ENCODE measurements around the gene CDKN2B-AS1. TPM values are rescaled to one million over a fixed set of nuclear protein-coding genes. Genes with fewer than 3 reads are reported as not detected.

CDKN2B-AS1 gene
- total RNA-seq, 1 donor from 2014 or later: 0.53 TPM

GRCh38 chr9:22073349-22073748 lies 78.8 kb downstream of the CDKN2B-AS1 start:
- Histone ChIP-seq H3K4me3 (ENCODE audit: low read depth, low read length) (no peak overlapping the region), H3K36me3 (ENCODE audit: control insufficient read depth, insufficient read depth, low read length) (no peaks in the 10 kb centered on the region), H3K27me3 (ENCODE audit: control insufficient read depth, insufficient read depth, low read length) (no peaks in the 10 kb centered on the region)
- no peak for TF ChIP-seq CTCF (IDR thresholded peaks at IDR 0.05; ENCODE audit: insufficient read depth, low read length, severe bottlenecking)
- DNase-seq (ENCODE audit: low read depth): no peak
- FAIRE-seq: no peak

- Histone ChIP-seq H3K36me3 (ENCODE audit: control insufficient read depth, insufficient read depth, low read length) (no peaks in the 10 kb centered on the region), H3K27me3 (ENCODE audit: control insufficient read depth, insufficient read depth, low read length) (no peaks in the 10 kb centered on the region), H3K4me3 (ENCODE audit: low read depth, low read length) (no peak overlapping the region)
- DNase-seq (ENCODE audit: low read depth): no peak
- FAIRE-seq: no peak
- TF ChIP-seq CTCF (IDR thresholded peaks at IDR 0.05; ENCODE audit: insufficient read depth, low read length, severe bottlenecking): no peak
Measured at GRCh38 chr9:22078081-22078480, 83.5 kb downstream of the CDKN2B-AS1 start.

GRCh38 chr9:22079873-22080341 lies 85.3 kb downstream of the CDKN2B-AS1 start:
- TF ChIP-seq CTCF (IDR thresholded peaks at IDR 0.05; ENCODE audit: insufficient read depth, low read length, severe bottlenecking): no peak
- H3K36me3 ChIP-seq (ENCODE audit: control insufficient read depth, insufficient read depth, low read length): no peaks in the 10 kb centered on the region
- H3K4me3 ChIP-seq (ENCODE audit: low read depth, low read length): no peak overlapping the region
- FAIRE-seq: no peak
- no peaks in the 10 kb centered on the region for H3K27me3 ChIP-seq (ENCODE audit: control insufficient read depth, insufficient read depth, low read length)
- peak; percentile 80 for DNase-seq (ENCODE audit: low read depth)

- Histone ChIP-seq H3K27me3 (ENCODE audit: control insufficient read depth, insufficient read depth, low read length) (no peaks in the 10 kb centered on the region), H3K36me3 (ENCODE audit: control insufficient read depth, insufficient read depth, low read length) (no peaks in the 10 kb centered on the region), H3K4me3 (ENCODE audit: low read depth, low read length) (no peak overlapping the region)
- peak; percentile 60 for FAIRE-seq
- no peak for TF ChIP-seq CTCF (IDR thresholded peaks at IDR 0.05; ENCODE audit: insufficient read depth, low read length, severe bottlenecking)
- peak; percentile 99 for DNase-seq (ENCODE audit: low read depth)
Measured at GRCh38 chr9:22084336-22085035, 89.9 kb downstream of the CDKN2B-AS1 start.

- no peak for TF ChIP-seq CTCF (IDR thresholded peaks at IDR 0.05; ENCODE audit: insufficient read depth, low read length, severe bottlenecking)
- FAIRE-seq: no peak
- no peaks in the 10 kb centered on the region for H3K27me3 ChIP-seq (ENCODE audit: control insufficient read depth, insufficient read depth, low read length)
Measured at GRCh38 chr9:22088053-22088716, 93.6 kb downstream of the CDKN2B-AS1 start.

More at GRCh38 chr9:22088053-22088716, 93.6 kb downstream of the CDKN2B-AS1 start:
- H3K4me3 ChIP-seq (ENCODE audit: low read depth, low read length): no peak overlapping the region
- DNase-seq (ENCODE audit: low read depth): no peak
- no peaks in the 10 kb centered on the region for H3K36me3 ChIP-seq (ENCODE audit: control insufficient read depth, insufficient read depth, low read length)
